ENCODE data around the gene CC2D2B. TPM values are rescaled to one million over a fixed set of nuclear protein-coding genes. Genes with fewer than 3 reads are reported as not detected.
A peak's percentile ranks its signal among the peaks of the same experiment; 100 is the strongest.

The CC2D2B gene
- total RNA-seq, 1 experiment from 2014 or later, result 0.20 TPM

GRCh38 chr10:95920798-95921426 lies 13.1 kb downstream of the CC2D2B start:
- Mint-ChIP-seq H3K36me3 (no peaks in the 10 kb centered on the region), H3K4me3 (no peak overlapping the region), H3K27ac (no peak overlapping the region), H3K27me3 (ENCODE audit: low read depth) (no peaks in the 10 kb centered on the region), H3K4me1 (peaks cover 14% of the 10 kb centered on the region), H3K9me3 (no peaks in the 10 kb centered on the region)
- TF ChIP-seq PRRX2 (CRISPR knock-in tag; IDR thresholded peaks at IDR 0.05) (no peak), STAT6 (CRISPR knock-in tag; conservative IDR thresholded peaks at IDR 0.05; ENCODE audit: low read depth) (no peak), ZNF423 (CRISPR knock-in tag; IDR thresholded peaks at IDR 0.05) (no peak), IRF1 (CRISPR knock-in tag; IDR thresholded peaks at IDR 0.05) (no peak), ZSCAN18 (CRISPR knock-in tag; IDR thresholded peaks at IDR 0.05) (no peak), SP1 (CRISPR knock-in tag; conservative IDR thresholded peaks at IDR 0.05) (no peak), ZNF138 (CRISPR knock-in tag; conservative IDR thresholded peaks at IDR 0.05) (no peak)
- TF ChIP-seq, protein P1, sequence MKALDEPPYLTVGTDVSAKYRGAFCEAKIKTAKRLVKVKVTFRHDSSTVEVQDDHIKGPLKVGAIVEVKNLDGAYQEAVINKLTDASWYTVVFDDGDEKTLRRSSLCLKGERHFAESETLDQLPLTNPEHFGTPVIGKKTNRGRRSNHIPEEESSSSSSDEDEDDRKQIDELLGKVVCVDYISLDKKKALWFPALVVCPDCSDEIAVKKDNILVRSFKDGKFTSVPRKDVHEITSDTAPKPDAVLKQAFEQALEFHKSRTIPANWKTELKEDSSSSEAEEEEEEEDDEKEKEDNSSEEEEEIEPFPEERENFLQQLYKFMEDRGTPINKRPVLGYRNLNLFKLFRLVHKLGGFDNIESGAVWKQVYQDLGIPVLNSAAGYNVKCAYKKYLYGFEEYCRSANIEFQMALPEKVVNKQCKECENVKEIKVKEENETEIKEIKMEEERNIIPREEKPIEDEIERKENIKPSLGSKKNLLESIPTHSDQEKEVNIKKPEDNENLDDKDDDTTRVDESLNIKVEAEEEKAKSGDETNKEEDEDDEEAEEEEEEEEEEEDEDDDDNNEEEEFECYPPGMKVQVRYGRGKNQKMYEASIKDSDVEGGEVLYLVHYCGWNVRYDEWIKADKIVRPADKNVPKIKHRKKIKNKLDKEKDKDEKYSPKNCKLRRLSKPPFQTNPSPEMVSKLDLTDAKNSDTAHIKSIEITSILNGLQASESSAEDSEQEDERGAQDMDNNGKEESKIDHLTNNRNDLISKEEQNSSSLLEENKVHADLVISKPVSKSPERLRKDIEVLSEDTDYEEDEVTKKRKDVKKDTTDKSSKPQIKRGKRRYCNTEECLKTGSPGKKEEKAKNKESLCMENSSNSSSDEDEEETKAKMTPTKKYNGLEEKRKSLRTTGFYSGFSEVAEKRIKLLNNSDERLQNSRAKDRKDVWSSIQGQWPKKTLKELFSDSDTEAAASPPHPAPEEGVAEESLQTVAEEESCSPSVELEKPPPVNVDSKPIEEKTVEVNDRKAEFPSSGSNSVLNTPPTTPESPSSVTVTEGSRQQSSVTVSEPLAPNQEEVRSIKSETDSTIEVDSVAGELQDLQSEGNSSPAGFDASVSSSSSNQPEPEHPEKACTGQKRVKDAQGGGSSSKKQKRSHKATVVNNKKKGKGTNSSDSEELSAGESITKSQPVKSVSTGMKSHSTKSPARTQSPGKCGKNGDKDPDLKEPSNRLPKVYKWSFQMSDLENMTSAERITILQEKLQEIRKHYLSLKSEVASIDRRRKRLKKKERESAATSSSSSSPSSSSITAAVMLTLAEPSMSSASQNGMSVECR (CRISPR knock-in tag; IDR thresholded peaks at IDR 0.05; ENCODE audit: borderline replicate concordance), result no peak
- CTCF ChIA-PET, result interaction anchor here (0.8 to 1.0 kb wide), 2 partner anchors 96 to 227 kb away, joined by 4 to 5 read pairs; partner anchors contain the start of gene TCTN3
- no peak for DNase-seq (ENCODE audit: low spot score)
- POLR2A ChIA-PET, result no interaction called here
- peak; percentile 73 for ATAC-seq

DNA sequence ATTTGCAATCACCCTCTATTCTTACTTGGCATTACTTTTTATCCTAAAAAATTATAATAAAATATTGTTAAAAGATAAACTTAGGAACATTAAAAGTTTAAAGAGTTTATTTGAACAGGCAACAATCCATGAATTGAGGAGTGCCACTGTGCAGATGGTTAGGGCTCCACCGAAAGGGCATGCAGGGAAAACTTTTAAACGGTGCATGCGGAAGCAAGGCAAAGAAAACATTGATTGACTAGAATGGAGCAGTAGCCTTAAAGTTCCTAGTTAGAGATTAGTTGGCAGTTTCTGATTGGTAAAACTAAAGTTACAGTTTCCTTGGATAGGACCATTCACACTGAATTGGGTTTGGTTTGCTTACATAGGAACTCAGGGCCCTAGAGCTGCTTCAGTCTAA lies 17.3 kb downstream of the CC2D2B start:
- DNase-seq (ENCODE audit: low spot score) (no peak), ATAC-seq (no peak)
- H3K36me3 Mint-ChIP-seq, result no peaks in the 10 kb centered on the region
- no peaks in the 10 kb centered on the region for H3K9me3 Mint-ChIP-seq
- H3K4me3 Mint-ChIP-seq, result no peak overlapping the region
- ChIA-PET POLR2A (no interaction called here), CTCF (interaction anchor here (1.0 kb wide), 1 partner anchor 88 kb away, joined by 3 read pairs; no protein-coding TSS in a partner anchor)
- peaks cover 2% of the 10 kb centered on the region; the same call in 1 of the 2 replicates for H3K27me3 Mint-ChIP-seq (ENCODE audit: low read depth)
- peaks cover 14% of the 10 kb centered on the region for H3K4me1 Mint-ChIP-seq
- no peak overlapping the region for H3K27ac Mint-ChIP-seq
- TF ChIP-seq NR2C2 (CRISPR knock-in tag; IDR thresholded peaks at IDR 0.05) (no peak), NR1H2 (CRISPR knock-in tag; IDR thresholded peaks at IDR 0.05) (no peak), STAT6 (CRISPR knock-in tag; conservative IDR thresholded peaks at IDR 0.05; ENCODE audit: low read depth) (no peak), ELF4 (CRISPR knock-in tag; IDR thresholded peaks at IDR 0.05; ENCODE audit: low read depth) (no peak), SMAD3 (CRISPR knock-in tag; IDR thresholded peaks at IDR 0.05; ENCODE audit: borderline replicate concordance) (no peak), ZNF138 (CRISPR knock-in tag; conservative IDR thresholded peaks at IDR 0.05) (no peak), PRRX2 (CRISPR knock-in tag; IDR thresholded peaks at IDR 0.05) (no peak), ZNF396 (CRISPR knock-in tag; IDR thresholded peaks at IDR 0.05; ENCODE audit: borderline replicate concordance) (no peak), FOXK1 (CRISPR knock-in tag; IDR thresholded peaks at IDR 0.05) (no peak), IRF1 (CRISPR knock-in tag; IDR thresholded peaks at IDR 0.05) (no peak), ZNF317 (CRISPR knock-in tag; IDR thresholded peaks at IDR 0.05; ENCODE audit: borderline replicate concordance, low read depth) (no peak), ZNF232 (CRISPR knock-in tag; IDR thresholded peaks at IDR 0.05) (no peak)
- TF ChIP-seq, protein P2, sequence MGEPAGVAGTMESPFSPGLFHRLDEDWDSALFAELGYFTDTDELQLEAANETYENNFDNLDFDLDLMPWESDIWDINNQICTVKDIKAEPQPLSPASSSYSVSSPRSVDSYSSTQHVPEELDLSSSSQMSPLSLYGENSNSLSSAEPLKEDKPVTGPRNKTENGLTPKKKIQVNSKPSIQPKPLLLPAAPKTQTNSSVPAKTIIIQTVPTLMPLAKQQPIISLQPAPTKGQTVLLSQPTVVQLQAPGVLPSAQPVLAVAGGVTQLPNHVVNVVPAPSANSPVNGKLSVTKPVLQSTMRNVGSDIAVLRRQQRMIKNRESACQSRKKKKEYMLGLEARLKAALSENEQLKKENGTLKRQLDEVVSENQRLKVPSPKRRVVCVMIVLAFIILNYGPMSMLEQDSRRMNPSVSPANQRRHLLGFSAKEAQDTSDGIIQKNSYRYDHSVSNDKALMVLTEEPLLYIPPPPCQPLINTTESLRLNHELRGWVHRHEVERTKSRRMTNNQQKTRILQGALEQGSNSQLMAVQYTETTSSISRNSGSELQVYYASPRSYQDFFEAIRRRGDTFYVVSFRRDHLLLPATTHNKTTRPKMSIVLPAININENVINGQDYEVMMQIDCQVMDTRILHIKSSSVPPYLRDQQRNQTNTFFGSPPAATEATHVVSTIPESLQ (CRISPR knock-in tag; IDR thresholded peaks at IDR 0.05), result no peak

Data from WTC11 (cell line).